NCI-H2107 treated with DMSO at 0.1 percent for 48 hours (cell line): ENCODE results near the gene MIOS.
A peak's percentile ranks its signal among the peaks of the same experiment; 100 is the strongest.

Experiments
- DNase-seq: peaks from one replicate; lab custom pipeline; 2025; ENCODE audit not compliant: unreplicated experiment; lab: John Stamatoyannopoulos, UW

MIOS gene

GRCh38 chr7:7566651-7567611 lies at the start of gene MIOS:
Gene MIOS, plus strand, starts transcription at chr7:7566884. Its CDS starts 5,592 bp downstream, at chr7:7572476.
- peak; percentile 31 for DNase-seq

DNA sequence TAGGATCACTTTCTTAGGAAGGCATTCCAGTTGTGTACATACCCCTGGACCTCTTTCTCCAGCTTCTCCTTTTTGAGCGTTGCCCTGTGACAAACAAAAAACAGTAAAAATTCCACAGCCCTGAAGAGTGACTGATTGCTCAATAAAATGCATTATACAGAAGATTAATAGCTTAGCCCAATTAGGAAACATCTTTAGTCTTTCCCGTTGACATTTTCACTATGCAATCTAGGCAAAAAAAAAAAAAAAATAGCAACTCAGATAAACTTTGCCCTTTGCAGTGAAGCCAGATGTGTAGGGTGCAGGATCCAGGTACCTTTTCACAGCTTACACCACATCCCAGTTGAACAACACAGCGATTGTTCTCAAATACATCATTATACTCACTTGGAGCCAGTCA lies 48.9 kb upstream of the MIOS start:
- no peak for DNase-seq

DNA sequence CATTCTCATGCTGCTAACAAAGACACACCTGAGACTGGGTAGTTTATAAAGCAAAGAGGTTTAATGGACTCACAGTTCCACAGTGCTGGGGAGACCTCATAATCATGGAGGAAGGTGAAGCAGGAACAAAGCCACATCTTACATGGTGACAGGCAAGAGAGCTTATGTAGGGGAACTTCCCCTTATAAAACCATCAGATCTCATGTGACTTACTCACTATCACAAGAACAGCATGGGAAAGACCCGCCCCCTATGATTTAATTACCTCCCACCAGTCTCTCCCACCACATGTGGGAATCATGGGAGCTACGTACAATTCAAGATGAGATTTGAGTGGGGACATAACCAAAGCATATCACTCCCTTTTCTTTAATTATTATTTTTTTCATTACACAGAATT lies 47.6 kb upstream of the MIOS start:
- DNase-seq = no peak

GRCh38 chr7:7519528-7519927 lies 47.2 kb upstream of the MIOS start:
- no peak for DNase-seq

DNA sequence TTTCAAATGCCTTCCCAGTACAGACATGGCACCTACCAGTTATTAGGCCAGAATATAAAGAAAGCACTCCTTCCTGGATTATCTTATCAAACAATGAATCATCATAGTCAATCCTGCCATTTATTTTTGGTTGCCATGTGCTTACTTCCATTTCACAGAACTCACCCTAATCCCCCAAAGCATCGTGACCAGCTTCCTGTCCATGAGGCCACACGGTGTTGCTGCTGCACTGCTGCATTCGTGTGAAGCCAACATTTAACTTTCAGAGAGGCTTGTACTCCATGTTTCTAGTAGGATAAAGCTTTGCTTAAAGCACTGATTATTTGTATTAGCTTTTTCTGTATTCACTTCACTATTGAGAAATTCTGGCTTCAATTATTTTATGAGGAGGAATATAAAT lies 45.4 kb upstream of the MIOS start:
- no peak for DNase-seq

GRCh38 chr7:7522421-7522820 lies 44.3 kb upstream of the MIOS start:
- DNase-seq = no peak

DNA sequence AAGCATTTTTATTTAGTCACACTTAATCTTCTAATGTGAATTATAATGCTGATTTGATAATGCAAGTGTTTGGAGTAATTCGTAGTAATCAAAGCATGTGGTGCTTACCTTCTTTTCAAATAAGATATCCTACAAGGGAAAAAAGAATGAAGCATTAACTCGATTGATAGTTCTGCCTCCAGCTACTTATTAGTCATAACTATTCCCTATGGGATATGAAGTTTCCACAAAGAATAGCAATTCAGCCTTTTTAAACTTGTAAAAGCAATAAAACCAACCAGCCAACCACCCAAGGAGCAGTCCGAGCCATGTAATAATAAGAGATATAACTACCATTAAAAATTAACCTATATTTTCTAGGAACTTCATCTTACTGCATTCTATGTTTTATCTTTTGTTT lies 42.6 kb upstream of the MIOS start:
- DNase-seq = no peak

DNA sequence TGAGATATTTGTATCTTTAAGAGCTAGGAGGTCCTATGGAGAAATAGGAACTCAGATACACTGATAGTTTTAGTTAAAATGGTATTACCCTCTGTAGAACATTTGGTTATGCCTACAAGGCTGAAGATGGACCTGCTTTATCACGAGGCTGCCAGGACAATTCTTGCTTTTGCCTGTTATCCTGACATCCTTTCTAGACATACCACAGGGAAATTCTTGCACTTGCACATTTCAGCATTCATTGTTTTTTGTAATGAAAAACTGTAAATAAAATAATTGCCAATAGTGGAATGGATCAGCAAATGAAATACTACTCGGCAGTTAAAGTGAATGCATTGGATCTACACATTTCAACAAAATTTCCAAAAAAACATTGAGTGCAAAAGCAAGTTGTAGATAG lies 40.7 kb upstream of the MIOS start:
- DNase-seq = no peak

DNA sequence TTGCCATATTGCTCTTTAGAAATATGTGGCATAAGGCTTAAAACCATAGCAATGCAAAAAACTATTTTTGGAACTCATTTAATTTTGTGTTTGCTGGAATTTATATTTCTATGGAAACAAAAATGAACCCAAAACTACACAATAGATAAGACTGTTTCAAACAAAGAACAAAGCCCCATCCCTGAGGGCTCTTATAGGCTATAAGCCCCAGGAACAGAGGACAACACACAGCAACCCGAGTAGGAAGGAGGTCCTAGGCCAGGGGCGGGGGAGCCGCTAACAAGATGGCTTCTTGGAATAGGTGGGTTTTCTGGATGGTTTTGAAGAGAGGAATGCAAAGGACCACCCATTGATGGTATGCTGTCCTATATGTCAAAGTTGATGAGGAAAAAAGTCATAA lies 39.6 kb upstream of the MIOS start:
- DNase-seq = no peak

GRCh38 chr7:7529328-7529727 lies 37.4 kb upstream of the MIOS start:
- DNase-seq = peak; percentile 52

- DNase-seq = no peak
Measured at GRCh38 chr7:7533831-7534430, 32.8 kb upstream of the MIOS start.

DNA sequence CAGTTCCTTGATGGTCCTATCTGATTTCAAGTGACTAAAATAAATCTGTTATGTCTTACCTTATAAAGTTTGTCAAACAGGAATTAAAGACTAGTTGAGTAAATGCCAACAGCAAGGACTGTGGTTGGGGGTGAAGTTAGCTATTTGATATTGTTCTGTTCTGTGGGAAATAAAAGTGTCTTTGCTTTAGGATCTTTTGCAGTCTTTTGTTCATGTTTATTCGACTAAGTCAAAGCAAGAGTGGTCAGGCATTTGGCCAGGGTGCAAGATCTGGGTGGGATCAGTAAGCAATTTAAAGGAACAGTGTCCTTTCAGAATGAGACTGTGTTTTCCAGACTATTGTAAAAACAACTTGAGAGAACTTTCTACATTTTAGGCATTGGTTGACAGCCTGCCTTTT lies 31.0 kb upstream of the MIOS start, which contains the start of gene COL28A1:
COL28A1 (minus strand) TSS at position 183 of the 400 bp plus-strand sequence. CDS start 2,998 bp downstream, outside the sequence.
- DNase-seq = peak; percentile 12

GRCh38 chr7:7536396-7537019 lies 30.2 kb upstream of the MIOS start:
- DNase-seq = peak; percentile 30

DNA sequence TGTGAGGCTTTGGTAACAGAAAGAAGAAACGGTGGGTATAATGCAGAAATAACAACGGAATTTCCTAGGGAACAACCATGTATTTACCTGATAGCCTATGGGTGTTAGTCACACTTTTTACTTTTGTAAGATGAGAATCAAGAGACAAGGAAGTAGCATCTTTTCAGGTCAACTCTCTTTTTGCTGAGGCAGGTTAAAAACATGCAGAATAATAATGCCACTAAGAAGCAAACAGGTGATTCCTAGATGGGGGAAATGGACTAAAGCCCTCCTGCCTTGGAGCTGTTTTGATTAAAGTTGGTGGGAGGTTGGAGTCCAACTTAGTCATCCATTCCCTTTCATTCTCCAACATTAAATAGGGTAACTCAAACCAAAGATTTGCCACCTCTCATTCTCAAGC lies 29.0 kb upstream of the MIOS start:
- DNase-seq = no peak

- DNase-seq = no peak
Measured at GRCh38 chr7:7539152-7539551, 27.5 kb upstream of the MIOS start.

- DNase-seq = no peak
Measured at GRCh38 chr7:7539711-7540110, 27.0 kb upstream of the MIOS start.

GRCh38 chr7:7542251-7542835 lies 24.3 kb upstream of the MIOS start:
- DNase-seq = no peak

DNA sequence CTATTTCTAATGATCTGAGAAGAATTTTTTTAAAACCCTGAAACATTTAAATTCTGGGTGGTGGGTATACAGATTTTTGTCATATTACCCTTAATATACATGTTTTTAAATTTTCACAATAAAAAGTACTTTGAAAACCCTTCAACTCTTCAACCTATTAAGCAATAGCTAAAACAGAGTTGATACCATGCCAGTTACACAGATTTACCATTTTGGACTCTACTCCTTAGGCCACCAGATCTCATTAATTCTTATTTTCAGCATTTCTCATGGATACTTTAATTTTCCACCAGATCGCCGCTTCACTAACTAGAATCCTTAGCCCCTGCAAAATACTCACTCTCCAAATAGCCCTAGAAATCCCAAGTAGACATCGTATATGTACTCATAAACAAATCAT lies 18.3 kb upstream of the MIOS start:
- no peak for DNase-seq

DNA sequence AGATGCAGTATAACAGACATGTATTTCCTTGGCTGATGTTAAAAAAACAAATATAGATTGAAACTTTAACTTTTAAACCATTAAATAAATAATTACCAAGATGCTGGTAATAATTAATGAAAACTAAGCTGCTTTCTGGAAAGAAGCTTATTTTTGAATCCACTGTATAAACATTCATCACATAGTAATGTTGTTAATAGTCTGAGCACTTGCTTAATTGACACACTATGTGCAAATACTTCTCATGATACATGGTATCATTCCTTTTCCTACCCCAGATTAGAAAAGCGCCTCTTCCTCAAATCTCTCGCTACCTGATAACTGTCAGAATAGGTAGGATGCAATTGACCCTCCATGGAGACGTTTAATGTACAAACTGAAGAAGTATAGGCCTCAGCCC lies 16.0 kb upstream of the MIOS start:
- no peak for DNase-seq

GRCh38 chr7:7552199-7552598 lies 14.5 kb upstream of the MIOS start:
- DNase-seq = no peak

GRCh38 chr7:7553386-7553785 lies 13.3 kb upstream of the MIOS start:
- no peak for DNase-seq
